GM23248 (cell line): Measurements from ENCODE around the gene YIF1B. TPM values are rescaled to one million over a fixed set of nuclear protein-coding genes. Genes with fewer than 3 reads are reported as not detected.
A peak's percentile ranks its signal among the peaks of the same experiment; 100 is the strongest.

Experiments used
- DNase-seq: peaks from one replicate; pipeline ENCODE4 v3.0.0-alpha.2; 2015
- H2AFZ ChIP-seq: fragments of 200-600 bp; sonication (generic); 2 replicates; pipeline ENCODE4 v1.6.1; 2016; ENCODE audit warnings: antibody characterized with exemption
- H3F3A ChIP-seq: fragments of 200-600 bp; sonication (generic); 2 replicates; pipeline ENCODE4 v1.6.1; 2016; ENCODE audit warnings: mild to moderate bottlenecking, antibody characterized with exemption, mixed run types; ENCODE audit not compliant: insufficient read depth
- H3K27ac ChIP-seq: fragments of 200-600 bp; sonication (generic); 2 replicates; pipeline ENCODE4 v1.5.1; 2016; ENCODE audit warnings: mild to moderate bottlenecking
- H3K27me3 ChIP-seq: fragments of 200-600 bp; sonication (generic); replicated peaks from 2 replicates; pipeline ENCODE4 v1.6.1; 2016; ENCODE audit warnings: mild to moderate bottlenecking; ENCODE audit not compliant: insufficient read depth
- H3K36me3 ChIP-seq: fragments of 200-600 bp; sonication (generic); 2 replicates; pipeline ENCODE4 v1.6.1; 2016; ENCODE audit warnings: low read depth, mild to moderate bottlenecking
- H3K4me1 ChIP-seq: fragments of 200-600 bp; sonication (generic); 2 replicates; pipeline ENCODE4 v1.6.1; 2016; ENCODE audit warnings: mild to moderate bottlenecking; ENCODE audit not compliant: insufficient read depth
- H3K4me2 ChIP-seq: fragments of 200-600 bp; sonication (generic); one replicate; pipeline ENCODE4 v1.6.1; 2016; ENCODE audit warnings: mild to moderate bottlenecking; ENCODE audit not compliant: unreplicated experiment
- H3K4me3 ChIP-seq: fragments of 200-600 bp; sonication (generic); 2 replicates; pipeline ENCODE4 v1.5.1; 2016; ENCODE audit warnings: mild to moderate bottlenecking
- H3K79me2 ChIP-seq: fragments of 200-600 bp; sonication (generic); 2 replicates; pipeline ENCODE4 v1.6.1; 2016; ENCODE audit warnings: mild to moderate bottlenecking; ENCODE audit not compliant: insufficient read depth
- H3K9ac ChIP-seq: fragments of 200-600 bp; sonication (generic); 2 replicates; pipeline ENCODE4 v1.6.1; 2016; ENCODE audit warnings: mild to moderate bottlenecking
- H3K9me2 ChIP-seq: fragments of 200-600 bp; sonication (generic); 2 replicates; pipeline ENCODE4 v1.6.1; 2016; ENCODE audit warnings: mixed run types, mild to moderate bottlenecking, moderate library complexity; ENCODE audit not compliant: insufficient read depth
- H3K9me3 ChIP-seq: fragments of 200-600 bp; sonication (generic); one replicate; pipeline ENCODE4 v1.6.1; 2017; ENCODE audit warnings: low read depth
- H4K20me1 ChIP-seq: fragments of 200-600 bp; sonication (generic); 2 replicates; pipeline ENCODE4 v1.6.0; 2016; ENCODE audit not compliant: insufficient read depth
- EZH2 ChIP-seq: fragments of 200-600 bp; sonication (generic); IDR thresholded peaks from 2 replicates; pipeline ENCODE4 v1.6.1; 2018; ENCODE audit warnings: antibody characterized with exemption, mild to moderate bottlenecking; ENCODE audit not compliant: insufficient read depth, poor library complexity, severe bottlenecking
- EZH2phosphoT487 ChIP-seq: fragments of 200-600 bp; sonication (generic); IDR thresholded peaks from 2 replicates; pipeline ENCODE4 v1.6.1; 2018; ENCODE audit warnings: antibody characterized with exemption, moderate library complexity, mild to moderate bottlenecking, low read depth; ENCODE audit not compliant: insufficient read depth
- WGBS, 2 experiments: methylation state at CpG; one replicate each; pipeline ENCODE4 v1.1.6; 2015 to 2017; ENCODE audit warnings: low lambda C conversion rate in 2 of 2, low coverage in 1 of 2; ENCODE audit errors: missing lambda C conversion rate in 2 of 2; 5-methylcytosine and 5-hydroxymethylcytosine counted together
- in situ Hi-C: fragments of 300-500 bp; cut with MboI; formaldehyde crosslinking; loops from 2 replicates; pipeline ENCODE4 v1.15.0; 2020
- polyA plus RNA-seq: library from polyadenylated mRNA; unstranded; fragments of >200 nt; fragmentation: Nextera tagmentation; extraction: Ambion mirVana; gene quantifications from 2 replicates; pipeline ENCODE4 v1.2.1, GENCODE V29; 2016
- total RNA-seq: library from RNA; depleted of rRNA; stranded (reverse); fragments of >200 nt; shearing (Covaris generic); gene quantifications from 2 replicates; pipeline ENCODE4 v1.2.3, GENCODE V29; 2014

YIF1B gene
- total and polyA plus RNA-seq, 2 experiments from 2014 or later: 162 to 191 TPM

- Histone ChIP-seq H3K9me3 (no peaks in the 10 kb centered on the region), H3K4me2 (no peak overlapping the region), H3K9ac (no peak overlapping the region), H3K9me2 (no peaks in the 10 kb centered on the region), H4K20me1 (no peaks in the 10 kb centered on the region), H3F3A (0 out of 2 replicates have a peak, but pooled peaks cover 6% of the 10 kb centered on the region), H3K4me1 (peaks cover 31% of the 10 kb centered on the region), H3K36me3 (no peaks in the 10 kb centered on the region), H2AFZ (no peak overlapping the region), H3K27ac (no peak overlapping the region), H3K27me3 (no peaks in the 10 kb centered on the region), H3K4me3 (no peak overlapping the region), H3K79me2 (no peaks in the 10 kb centered on the region)
- in situ Hi-C loops: no loop called here
- no peak for DNase-seq
- 89 to 93% methylated on average over 9 of the region's 9 CpGs for WGBS, 2 experiments
- no peak for TF ChIP-seq EZH2
- no peak for TF ChIP-seq EZH2phosphoT487
Measured at GRCh38 chr19:38287604-38288003, 28.1 kb downstream of the YIF1B start.

- Histone ChIP-seq H3K79me2 (no peaks in the 10 kb centered on the region), H3K4me2 (peak overlapping the region; percentile 60), H3K27me3 (no peaks in the 10 kb centered on the region), H2AFZ (peak overlapping the region; percentile 48), H3K9me2 (no peaks in the 10 kb centered on the region), H3K4me1 (peaks cover 24% of the 10 kb centered on the region), H3K9me3 (no peaks in the 10 kb centered on the region), H3K27ac (peak overlapping the region; percentile 63), H3K36me3 (no peaks in the 10 kb centered on the region), H3K4me3 (no peak overlapping the region), H3F3A (0 out of 2 replicates have a peak, but pooled peaks cover 6% of the 10 kb centered on the region), H4K20me1 (no peaks in the 10 kb centered on the region), H3K9ac (0 out of 2 replicates have a peak overlapping the region, but pooled peaks have one; percentile 35)
- WGBS, 2 experiments: 21 to 31% methylated on average over 5 of the region's 5 CpGs
- DNase-seq: peak; percentile 87
- TF ChIP-seq EZH2phosphoT487 (no peak), EZH2 (no peak)
- in situ Hi-C loops: no loop called here
Measured at GRCh38 chr19:38285567-38285966, 30.2 kb downstream of the YIF1B start.

- Histone ChIP-seq H3K36me3 (no peaks in the 10 kb centered on the region), H3F3A (0 out of 2 replicates have a peak, but pooled peaks cover 6% of the 10 kb centered on the region), H3K79me2 (no peaks in the 10 kb centered on the region), H3K4me2 (no peak overlapping the region), H3K9me2 (no peaks in the 10 kb centered on the region), H3K27me3 (no peaks in the 10 kb centered on the region), H3K4me3 (no peak overlapping the region), H2AFZ (no peak overlapping the region), H4K20me1 (no peaks in the 10 kb centered on the region), H3K4me1 (peaks cover 15% of the 10 kb centered on the region), H3K9ac (no peak overlapping the region), H3K27ac (no peak overlapping the region), H3K9me3 (no peaks in the 10 kb centered on the region)
- WGBS, 2 experiments: 76 to 80% methylated on average over 7 of the region's 7 CpGs
- in situ Hi-C loops: no loop called here
- TF ChIP-seq EZH2phosphoT487 (no peak), EZH2 (no peak)
- DNase-seq: no peak
Measured at GRCh38 chr19:38284422-38284821, 31.3 kb downstream of the YIF1B start.

DNA sequence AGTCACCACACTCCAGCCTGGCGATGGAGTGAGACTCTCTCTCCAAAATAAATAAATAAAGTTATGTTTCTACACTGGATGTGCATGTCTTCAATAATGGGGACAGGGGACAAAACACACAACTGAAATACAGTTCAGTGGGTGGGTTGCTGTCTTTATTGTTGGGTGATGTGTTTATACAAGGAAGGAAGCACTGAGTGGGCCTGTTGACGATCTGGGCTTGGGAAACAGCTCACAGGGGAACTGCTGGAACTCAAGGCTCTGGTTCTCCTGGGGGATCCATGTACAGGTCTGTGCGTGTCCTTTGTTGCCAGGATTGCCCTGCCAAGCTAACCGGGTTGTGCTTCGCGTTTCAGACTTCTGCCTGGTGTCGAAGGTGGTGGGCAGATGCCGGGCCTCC, 32.5 kb downstream of the YIF1B start:
- no peak for TF ChIP-seq EZH2phosphoT487
- no peak for TF ChIP-seq EZH2
- no peak overlapping the region for H2AFZ ChIP-seq
- in situ Hi-C loops: no loop called here

More for the DNA sequence above, 32.5 kb downstream of the YIF1B start:
- Histone ChIP-seq H3K79me2 (no peaks in the 10 kb centered on the region), H3K9ac (no peak overlapping the region), H3K4me3 (no peak overlapping the region), H3K4me1 (peaks cover 21% of the 10 kb centered on the region), H4K20me1 (no peaks in the 10 kb centered on the region), H3K36me3 (no peaks in the 10 kb centered on the region), H3K27me3 (no peaks in the 10 kb centered on the region), H3K9me3 (no peaks in the 10 kb centered on the region), H3F3A (peaks cover 15% of the 10 kb centered on the region), H3K27ac (no peak overlapping the region), H3K4me2 (no peak overlapping the region), H3K9me2 (no peaks in the 10 kb centered on the region)
- DNase-seq: no peak
- WGBS, 2 experiments: 93 to 96% methylated on average over 6 to 8 of the region's 8 CpGs
